SK-N-SH treated with all-trans-retinoic acid at 6 μM for 48 hours (cell line): Measurements from ENCODE around the gene JSRP1.

Source experiments
- BACH2 ChIP-seq: fragments of 250-450 bp; sonication (Bioruptor Pico); IDR thresholded peaks from 2 replicates; pipeline ENCODE4 v1.9.0; 2021; ENCODE audit warnings: mild to moderate bottlenecking, borderline replicate concordance
- CREB5 ChIP-seq: fragments of 250-450 bp; sonication (Bioruptor Pico); IDR thresholded peaks from 2 replicates; pipeline ENCODE4 v1.5.1; 2020; ENCODE audit warnings: low read depth, mild to moderate bottlenecking, moderate library complexity
- RARB ChIP-seq: fragments of 250-450 bp; sonication (Bioruptor Pico); IDR thresholded peaks from 2 replicates; pipeline ENCODE4 v1.8.0; 2021; ENCODE audit warnings: mild to moderate bottlenecking, moderate library complexity
- ZFP30 ChIP-seq: fragments of 450-650 bp; formaldehyde crosslinking; IDR thresholded peaks from 2 replicates; pipeline ENCODE4 v1.5.0; 2022; ENCODE audit warnings: mild to moderate bottlenecking, moderate library complexity

GRCh38 chr19:2271234-2272103, 15.3 kb upstream of the JSRP1 start:
- TF ChIP-seq RARB (CRISPR knock-in tag) (no peak), ZFP30 (CRISPR knock-in tag) (no peak), CREB5 (CRISPR knock-in tag) (no peak), BACH2 (CRISPR knock-in tag) (no peak)
